CD4-positive, alpha-beta T cell treated with Interleukin-1 beta for 1 hour (primary cell): ENCODE results near the gene TUBD1.
"Not testable (repeated sequence)": the region's sequence is repeated elsewhere in the genome, so short reads cannot be mapped to it uniquely, and the experiment has no call there.

Experiments
- DNase-seq, 2 donors: peaks; one replicate each; pipeline ENCODE4 v3.0.0-alpha.2; 2020 to 2022

TUBD1 gene

GRCh38 chr17:59842901-59843652 lies 49.7 kb downstream of the TUBD1 start:
- peak; percentile 28 to 56 for DNase-seq

- not testable (repeated sequence) for DNase-seq
Observed at GRCh38 chr17:59841882-59842263, 50.9 kb downstream of the TUBD1 start.

GRCh38 chr17:59841091-59841881 lies 51.5 kb downstream of the TUBD1 start:
- DNase-seq: peak; percentile 28 to 67

- DNase-seq: peak in 1 of 2 donors; percentile 55
Observed at GRCh38 chr17:59840329-59841090, 52.2 kb downstream of the TUBD1 start.

GRCh38 chr17:59839651-59840328 lies 53.0 kb downstream of the TUBD1 start:
- peak in 1 of 2 donors; percentile 29 for DNase-seq

GRCh38 chr17:59838052-59838916 lies 54.5 kb downstream of the TUBD1 start:
- DNase-seq: peak; percentile 30 to 51

GRCh38 chr17:59837308-59838051 lies 55.3 kb downstream of the TUBD1 start:
- peak; percentile 83 to 92 for DNase-seq

GRCh38 chr17:59832883-59833379 lies 59.8 kb downstream of the TUBD1 start:
- DNase-seq: peak in 1 of 2 donors; percentile 27

- DNase-seq: no peak
Observed at GRCh38 chr17:59830846-59831486, 61.8 kb downstream of the TUBD1 start.

- DNase-seq: no peak
Observed at GRCh38 chr17:59830007-59830630, 62.6 kb downstream of the TUBD1 start.

GRCh38 chr17:59829217-59830006 lies 63.3 kb downstream of the TUBD1 start:
- peak; percentile 43 to 84 for DNase-seq

GRCh38 chr17:59828819-59829216 lies 63.9 kb downstream of the TUBD1 start:
- DNase-seq: not testable (repeated sequence)

GRCh38 chr17:59828478-59828760 lies 64.3 kb downstream of the TUBD1 start:
- no peak for DNase-seq

- peak in 1 of 2 donors; percentile 53 for DNase-seq
Observed at GRCh38 chr17:59827721-59828477, 64.8 kb downstream of the TUBD1 start.

- no peak for DNase-seq
Observed at GRCh38 chr17:59826706-59827453, 65.9 kb downstream of the TUBD1 start.

- peak in 1 of 2 donors; percentile 36 for DNase-seq
Observed at GRCh38 chr17:59825533-59826322, 67.0 kb downstream of the TUBD1 start.

GRCh38 chr17:59815965-59816364 lies 76.8 kb downstream of the TUBD1 start:
- DNase-seq: no peak
